Measurements from ENCODE around the gene DDX43. TPM values are rescaled to one million over a fixed set of nuclear protein-coding genes. Genes with fewer than 3 reads are reported as not detected.

DDX43 gene
- total and polyA plus RNA-seq, 2 donors (not counting 1 experiment from before 2014, with no cell fraction given), result 1.5 to 2.0 TPM

DNA sequence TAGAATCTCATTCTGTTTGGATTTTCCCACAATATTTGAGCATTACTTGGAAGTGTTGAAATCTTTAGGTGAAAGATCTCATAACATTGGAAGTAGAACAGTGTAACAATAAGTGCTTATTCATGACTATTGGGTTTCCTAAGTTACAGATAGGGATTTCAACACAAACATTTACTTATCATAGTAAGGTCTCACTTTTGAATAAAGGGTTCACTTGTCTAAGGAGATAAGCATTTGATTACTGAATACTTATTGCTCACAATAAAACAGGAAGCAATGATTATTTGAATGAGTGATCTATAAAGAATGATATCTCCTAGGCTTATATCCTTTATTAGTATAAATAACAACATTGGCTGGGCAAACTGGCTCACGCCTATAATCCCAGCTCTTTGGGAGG is 14.8 kb downstream of the DDX43 start:
- no peak for DNase-seq (ENCODE audit: low read depth in 2 of 2)
- H3K4me1 ChIP-seq (ENCODE audit: control insufficient read depth, extremely low read depth, insufficient read depth, low read length), result no peaks in the 10 kb centered on the region

DNA sequence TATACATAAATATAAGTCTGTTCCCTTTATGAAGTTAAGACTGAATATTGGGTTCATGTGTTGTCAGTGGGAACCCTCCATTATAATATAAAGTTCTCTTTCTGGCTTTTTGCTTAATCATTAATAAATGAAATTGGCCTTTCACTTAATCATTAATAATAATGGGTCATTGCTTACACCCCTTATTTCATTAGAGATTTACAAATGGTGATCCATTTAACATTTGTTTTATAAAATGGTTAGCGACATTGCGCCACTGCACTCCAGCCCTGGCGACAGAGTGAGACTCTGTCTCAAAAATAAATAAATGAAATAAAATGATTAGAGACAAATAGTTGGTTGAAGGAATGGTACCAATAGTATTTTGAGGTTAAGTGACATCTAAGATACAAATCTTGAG is 18.5 kb downstream of the DDX43 start:
- Histone ChIP-seq H4K20me1 (ENCODE audit: control insufficient read depth, extremely low read depth, insufficient read depth, low read length) (no peaks in the 10 kb centered on the region), H3K79me2 (ENCODE audit: control insufficient read depth, insufficient read depth, low read length) (no peaks in the 10 kb centered on the region), H2AFZ (ENCODE audit: low read length) (no peak overlapping the region), H3K36me3 (ENCODE audit: control insufficient read depth, insufficient read depth, low read length) (no peaks in the 10 kb centered on the region), H3K27ac (ENCODE audit: insufficient read depth, low read length) (no peak overlapping the region), H3K4me2 (ENCODE audit: extremely low read depth, insufficient read depth, low read length) (no peak overlapping the region), H3K9ac (ENCODE audit: insufficient read depth, low read length) (no peak overlapping the region), H3K4me3 (replicated peaks in 1 of 4; ENCODE audit: control extremely low read depth in 1 of 4, insufficient read depth in 1 of 4, low read depth in 3 of 4, low read length in 4 of 4) (no peak overlapping the region), H3K4me1 (ENCODE audit: control insufficient read depth, extremely low read depth, insufficient read depth, low read length) (no peaks in the 10 kb centered on the region), H3K9me3 (ENCODE audit: control insufficient read depth, insufficient read depth, low read depth, low read length) (no peaks in the 10 kb centered on the region), H3K27me3 (ENCODE audit: control insufficient read depth, insufficient read depth, low read length) (no peaks in the 10 kb centered on the region)
- TF ChIP-seq, protein P1, sequence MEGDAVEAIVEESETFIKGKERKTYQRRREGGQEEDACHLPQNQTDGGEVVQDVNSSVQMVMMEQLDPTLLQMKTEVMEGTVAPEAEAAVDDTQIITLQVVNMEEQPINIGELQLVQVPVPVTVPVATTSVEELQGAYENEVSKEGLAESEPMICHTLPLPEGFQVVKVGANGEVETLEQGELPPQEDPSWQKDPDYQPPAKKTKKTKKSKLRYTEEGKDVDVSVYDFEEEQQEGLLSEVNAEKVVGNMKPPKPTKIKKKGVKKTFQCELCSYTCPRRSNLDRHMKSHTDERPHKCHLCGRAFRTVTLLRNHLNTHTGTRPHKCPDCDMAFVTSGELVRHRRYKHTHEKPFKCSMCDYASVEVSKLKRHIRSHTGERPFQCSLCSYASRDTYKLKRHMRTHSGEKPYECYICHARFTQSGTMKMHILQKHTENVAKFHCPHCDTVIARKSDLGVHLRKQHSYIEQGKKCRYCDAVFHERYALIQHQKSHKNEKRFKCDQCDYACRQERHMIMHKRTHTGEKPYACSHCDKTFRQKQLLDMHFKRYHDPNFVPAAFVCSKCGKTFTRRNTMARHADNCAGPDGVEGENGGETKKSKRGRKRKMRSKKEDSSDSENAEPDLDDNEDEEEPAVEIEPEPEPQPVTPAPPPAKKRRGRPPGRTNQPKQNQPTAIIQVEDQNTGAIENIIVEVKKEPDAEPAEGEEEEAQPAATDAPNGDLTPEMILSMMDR (conservative IDR thresholded peaks at IDR 0.05 in 1 of 2, IDR thresholded peaks at IDR 0.05 in 1 of 2; ENCODE audit: low read depth in 1 of 2, low read length in 2 of 2), result no peak
- no peak for TF ChIP-seq EZH2 (IDR thresholded peaks at IDR 0.05; ENCODE audit: low read length, missing control alignments)
- no peak for DNase-seq (ENCODE audit: low read depth in 2 of 2)

More for the DNA sequence above, 14.8 kb downstream of the DDX43 start:
- no peak overlapping the region for H3K27ac ChIP-seq (ENCODE audit: insufficient read depth, low read length)
- H3K4me2 ChIP-seq (ENCODE audit: extremely low read depth, insufficient read depth, low read length), result no peak overlapping the region
- no peaks in the 10 kb centered on the region for H3K27me3 ChIP-seq (ENCODE audit: control insufficient read depth, insufficient read depth, low read length)
- H4K20me1 ChIP-seq (ENCODE audit: control insufficient read depth, extremely low read depth, insufficient read depth, low read length), result no peaks in the 10 kb centered on the region
- no peak overlapping the region for H3K9ac ChIP-seq (ENCODE audit: insufficient read depth, low read length)
- no peaks in the 10 kb centered on the region for H3K9me3 ChIP-seq (ENCODE audit: control insufficient read depth, insufficient read depth, low read depth, low read length)
- H2AFZ ChIP-seq (ENCODE audit: low read length), result no peak overlapping the region
- TF ChIP-seq, protein P1 (conservative IDR thresholded peaks at IDR 0.05 in 1 of 2, IDR thresholded peaks at IDR 0.05 in 1 of 2; ENCODE audit: low read depth in 1 of 2, low read length in 2 of 2), result no peak
- TF ChIP-seq EZH2 (IDR thresholded peaks at IDR 0.05; ENCODE audit: low read length, missing control alignments), result no peak
- no peaks in the 10 kb centered on the region for H3K79me2 ChIP-seq (ENCODE audit: control insufficient read depth, insufficient read depth, low read length)
- H3K4me3 ChIP-seq (replicated peaks in 1 of 4; ENCODE audit: control extremely low read depth in 1 of 4, insufficient read depth in 1 of 4, low read depth in 3 of 4, low read length in 4 of 4), result no peak overlapping the region
- H3K36me3 ChIP-seq (ENCODE audit: control insufficient read depth, insufficient read depth, low read length), result no peaks in the 10 kb centered on the region

DNA sequence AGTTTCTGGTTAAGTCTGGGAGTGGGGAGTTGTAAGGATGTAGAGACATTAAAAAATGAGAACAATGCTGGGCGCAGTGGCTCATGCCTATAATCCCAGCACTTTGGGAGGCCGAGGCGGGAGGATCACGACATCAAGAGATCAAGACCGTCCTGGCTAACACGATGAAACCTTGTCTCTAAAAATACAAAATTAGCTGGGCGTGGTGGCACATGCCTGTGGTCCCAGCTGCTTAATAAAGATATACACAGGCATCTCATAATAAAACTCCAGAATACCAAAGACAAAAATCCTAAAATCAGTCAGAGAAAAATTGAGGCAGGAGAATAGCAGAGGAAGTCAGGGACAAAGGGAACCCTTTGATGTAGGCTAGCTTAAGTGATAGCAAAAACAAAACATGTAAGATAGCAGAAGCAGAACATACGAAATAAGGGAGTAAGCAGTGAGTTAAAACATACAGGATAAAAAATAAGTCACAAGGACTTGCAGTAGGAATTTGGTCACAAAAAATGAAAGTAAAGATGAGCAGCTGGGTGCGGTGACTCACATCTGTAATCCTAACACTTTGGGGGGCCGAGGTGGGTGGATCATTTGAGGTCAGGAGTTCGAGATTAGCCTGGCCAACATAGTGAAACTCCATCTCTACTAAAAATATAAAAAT is 23.6 kb downstream of the DDX43 start:
- DNase-seq (ENCODE audit: low read depth in 2 of 2), result peak; percentile 7 to 21
- no peak for TF ChIP-seq EZH2 (IDR thresholded peaks at IDR 0.05; ENCODE audit: low read length, missing control alignments)
- TF ChIP-seq, protein P1 (conservative IDR thresholded peaks at IDR 0.05 in 1 of 2, IDR thresholded peaks at IDR 0.05 in 1 of 2; ENCODE audit: low read depth in 1 of 2, low read length in 2 of 2), result no peak
- Histone ChIP-seq H3K4me3 (replicated peaks in 1 of 4; ENCODE audit: control extremely low read depth in 1 of 4, insufficient read depth in 1 of 4, low read depth in 3 of 4, low read length in 4 of 4) (no peak overlapping the region), H3K9ac (ENCODE audit: insufficient read depth, low read length) (no peak overlapping the region), H4K20me1 (ENCODE audit: control insufficient read depth, extremely low read depth, insufficient read depth, low read length) (no peaks in the 10 kb centered on the region), H3K4me2 (ENCODE audit: extremely low read depth, insufficient read depth, low read length) (no peak overlapping the region), H3K4me1 (ENCODE audit: control insufficient read depth, extremely low read depth, insufficient read depth, low read length) (no peaks in the 10 kb centered on the region), H3K9me3 (ENCODE audit: control insufficient read depth, insufficient read depth, low read depth, low read length) (no peaks in the 10 kb centered on the region), H2AFZ (ENCODE audit: low read length) (no peak overlapping the region), H3K27me3 (ENCODE audit: control insufficient read depth, insufficient read depth, low read length) (no peaks in the 10 kb centered on the region), H3K79me2 (ENCODE audit: control insufficient read depth, insufficient read depth, low read length) (no peaks in the 10 kb centered on the region), H3K27ac (ENCODE audit: insufficient read depth, low read length) (no peak overlapping the region), H3K36me3 (ENCODE audit: control insufficient read depth, insufficient read depth, low read length) (no peaks in the 10 kb centered on the region)

Measured in fibroblast of lung (primary cell).